GM23338 (cell line): ENCODE measurements around the gene FBN2. TPM values are rescaled to one million over a fixed set of nuclear protein-coding genes. Genes with fewer than 3 reads are reported as not detected.

Experiments used
- ATAC-seq: fragments of 200-7000 bp; cut with Tn5 transposase; 3 replicates; pipeline ENCODE4 v1.9.1; 2020
- DNase-seq: peaks from one replicate; pipeline ENCODE4 v3.0.0-alpha.2; 2015; ENCODE audit warnings: low spot score
- H2AFZ ChIP-seq: fragments of 200-600 bp; sonication (generic); 2 replicates; pipeline ENCODE4 v1.8.0; 2016; ENCODE audit warnings: antibody characterized with exemption, mild to moderate bottlenecking, moderate library complexity
- H3F3A ChIP-seq: fragments of 200-600 bp; sonication (generic); replicated peaks from 2 replicates; pipeline ENCODE4 v1.8.0; 2017; ENCODE audit warnings: antibody characterized with exemption, mixed run types, low read depth
- H3K27ac ChIP-seq: fragments of 200-600 bp; sonication (generic); 2 replicates; pipeline ENCODE4 v1.6.1; 2016; ENCODE audit warnings: low read depth
- H3K27me3 ChIP-seq: fragments of 200-600 bp; sonication (generic); 2 replicates; pipeline ENCODE4 v1.8.0; 2016; ENCODE audit warnings: mild to moderate bottlenecking, mixed run types, moderate library complexity; ENCODE audit not compliant: insufficient read depth
- H3K36me3 ChIP-seq: fragments of 200-600 bp; sonication (generic); 2 replicates; pipeline ENCODE4 v1.8.0; 2016; ENCODE audit warnings: mild to moderate bottlenecking; ENCODE audit not compliant: insufficient read depth
- H3K4me1 ChIP-seq: fragments of 200-600 bp; sonication (generic); 2 replicates; pipeline ENCODE4 v1.8.0; 2016; ENCODE audit warnings: mild to moderate bottlenecking, moderate library complexity; ENCODE audit not compliant: insufficient read depth
- H3K4me2 ChIP-seq: fragments of 200-600 bp; sonication (generic); 2 replicates; pipeline ENCODE4 v1.7.1; 2017; ENCODE audit warnings: mixed run types
- H3K4me3 ChIP-seq: fragments of 200-600 bp; sonication (generic); 2 replicates; pipeline ENCODE4 v1.6.1; 2016; ENCODE audit warnings: mixed run types
- H3K79me2 ChIP-seq: fragments of 200-600 bp; sonication (generic); replicated peaks from 2 replicates; pipeline ENCODE4 v1.8.0; 2017; ENCODE audit warnings: mild to moderate bottlenecking; ENCODE audit not compliant: insufficient read depth
- H3K9me2 ChIP-seq: fragments of 200-600 bp; sonication (generic); 2 replicates; pipeline ENCODE4 v1.8.0; 2017; ENCODE audit not compliant: insufficient read depth
- H4K20me1 ChIP-seq: fragments of 200-600 bp; sonication (generic); replicated peaks from 2 replicates; pipeline ENCODE4 v1.8.0; 2017; ENCODE audit warnings: mild to moderate bottlenecking; ENCODE audit not compliant: insufficient read depth
- H3K27ac Mint-ChIP-seq: 2 replicates; pipeline ENCODE4 v1.8.0; 2020; ENCODE audit warnings: inconsistent platforms, mild to moderate bottlenecking, moderate library complexity, mixed read lengths
- H3K27me3 Mint-ChIP-seq: 3 replicates; pipeline ENCODE4 v1.8.0; 2022; ENCODE audit warnings: low read depth, mild to moderate bottlenecking, moderate library complexity, mixed read lengths, inconsistent platforms; ENCODE audit not compliant: insufficient read depth, poor library complexity
- H3K36me3 Mint-ChIP-seq: 3 replicates; pipeline ENCODE4 v1.8.0; 2021; ENCODE audit warnings: low read depth, mild to moderate bottlenecking, inconsistent platforms, moderate library complexity, mixed read lengths
- H3K4me1 Mint-ChIP-seq: 3 replicates; pipeline ENCODE4 v1.8.0; 2020; ENCODE audit warnings: mild to moderate bottlenecking, inconsistent platforms, mixed read lengths
- H3K4me3 Mint-ChIP-seq: 3 replicates; pipeline ENCODE4 v1.8.0; 2021; ENCODE audit warnings: moderate library complexity, mild to moderate bottlenecking, inconsistent platforms, mixed read lengths
- H3K9me3 Mint-ChIP-seq: 3 replicates; pipeline ENCODE4 v1.8.0; 2020; ENCODE audit warnings: moderate library complexity, mild to moderate bottlenecking, inconsistent platforms, mixed read lengths
- EZH2phosphoT487 ChIP-seq: fragments of 200-600 bp; sonication (generic); IDR thresholded peaks from one replicate; pipeline ENCODE4 v1.8.1; 2018; ENCODE audit warnings: antibody characterized with exemption; ENCODE audit not compliant: unreplicated experiment
- POLR2AphosphoS5 ChIP-seq: IDR thresholded peaks from 2 replicates; pipeline ENCODE4 v1.6.1; 2016; ENCODE audit warnings: antibody characterized with exemption, low read depth
- STAT1 ChIP-seq: IDR thresholded peaks from one replicate; pipeline ENCODE4 v1.6.1; 2016; ENCODE audit warnings: antibody characterized with exemption; ENCODE audit not compliant: unreplicated experiment
- polyA plus RNA-seq: library from polyadenylated mRNA; unstranded; fragments of >200 nt; fragmentation: Nextera tagmentation; extraction: Ambion mirVana; gene quantifications from 2 replicates; pipeline ENCODE4 v1.2.1, GENCODE V29; 2016
- total RNA-seq: library from RNA; depleted of rRNA; stranded (reverse); fragments of >200 nt; shearing (Covaris generic); gene quantifications from 2 replicates; pipeline ENCODE4 v1.2.3, GENCODE V29; 2014
- TF ChIP-seq, protein P1 (sequence below), 2 experiments: fragments of 200-600 bp in 1 of 2; sonication (generic) in 1 of 2; conservative IDR thresholded peaks; 2 replicates each; pipeline versions ENCODE4 v1.5.1 to v1.6.1; 2016 to 2017; ENCODE audit warnings: antibody characterized with exemption in 2 of 2, low read depth in 2 of 2, mild to moderate bottlenecking in 2 of 2, moderate library complexity in 1 of 2
- TF ChIP-seq, protein P2 (sequence below): IDR thresholded peaks from one replicate; pipeline ENCODE4 v1.6.1; 2018; ENCODE audit warnings: antibody characterized with exemption; ENCODE audit not compliant: unreplicated experiment

The FBN2 gene
- total and polyA plus RNA-seq, 2 experiments from 2014 or later, result 2.6 to 13.6 TPM

DNA sequence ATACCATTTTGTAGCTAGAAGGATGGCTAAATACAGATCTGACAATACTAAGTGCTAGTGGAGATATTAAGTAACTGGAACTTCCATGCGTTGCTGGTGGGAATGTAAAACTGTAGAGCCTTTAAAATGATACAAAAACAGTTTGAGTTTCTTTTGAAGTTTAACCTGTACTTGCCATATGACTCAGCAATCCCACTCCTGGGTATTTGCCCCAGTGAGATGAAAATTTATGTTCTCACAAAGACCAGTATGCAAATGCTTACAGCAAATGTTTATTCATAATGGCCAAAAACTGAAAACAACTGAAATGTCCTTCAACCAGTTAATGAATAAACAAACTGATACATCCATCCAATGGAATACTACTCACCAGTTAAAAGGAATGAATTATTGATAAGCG, 317.2 kb downstream of the FBN2 start:
- Histone ChIP-seq H2AFZ (no peak overlapping the region), H3K9me2 (peaks cover 16% of the 10 kb centered on the region; the same call in 1 of the 2 replicates), H3K4me1 (no peaks in the 10 kb centered on the region), H3K4me2 (no peak overlapping the region), H3K4me3 (no peak overlapping the region), H4K20me1 (no peaks in the 10 kb centered on the region), H3K79me2 (no peaks in the 10 kb centered on the region), H3F3A (no peaks in the 10 kb centered on the region), H3K27ac (no peak overlapping the region), H3K27me3 (no peaks in the 10 kb centered on the region), H3K36me3 (no peaks in the 10 kb centered on the region)
- no peaks in the 10 kb centered on the region for H3K27me3 Mint-ChIP-seq
- no peaks in the 10 kb centered on the region for H3K9me3 Mint-ChIP-seq
- TF ChIP-seq, protein P1, sequence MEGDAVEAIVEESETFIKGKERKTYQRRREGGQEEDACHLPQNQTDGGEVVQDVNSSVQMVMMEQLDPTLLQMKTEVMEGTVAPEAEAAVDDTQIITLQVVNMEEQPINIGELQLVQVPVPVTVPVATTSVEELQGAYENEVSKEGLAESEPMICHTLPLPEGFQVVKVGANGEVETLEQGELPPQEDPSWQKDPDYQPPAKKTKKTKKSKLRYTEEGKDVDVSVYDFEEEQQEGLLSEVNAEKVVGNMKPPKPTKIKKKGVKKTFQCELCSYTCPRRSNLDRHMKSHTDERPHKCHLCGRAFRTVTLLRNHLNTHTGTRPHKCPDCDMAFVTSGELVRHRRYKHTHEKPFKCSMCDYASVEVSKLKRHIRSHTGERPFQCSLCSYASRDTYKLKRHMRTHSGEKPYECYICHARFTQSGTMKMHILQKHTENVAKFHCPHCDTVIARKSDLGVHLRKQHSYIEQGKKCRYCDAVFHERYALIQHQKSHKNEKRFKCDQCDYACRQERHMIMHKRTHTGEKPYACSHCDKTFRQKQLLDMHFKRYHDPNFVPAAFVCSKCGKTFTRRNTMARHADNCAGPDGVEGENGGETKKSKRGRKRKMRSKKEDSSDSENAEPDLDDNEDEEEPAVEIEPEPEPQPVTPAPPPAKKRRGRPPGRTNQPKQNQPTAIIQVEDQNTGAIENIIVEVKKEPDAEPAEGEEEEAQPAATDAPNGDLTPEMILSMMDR (conservative IDR thresholded peaks at IDR 0.05; ENCODE audit: low read depth in 2 of 2), result no peak
- TF ChIP-seq STAT1, result no peak
- H3K36me3 Mint-ChIP-seq, result no peaks in the 10 kb centered on the region
- H3K27ac Mint-ChIP-seq, result no peak overlapping the region
- ATAC-seq, result no peak
- no peak for DNase-seq
- H3K4me3 Mint-ChIP-seq, result no peak overlapping the region
- H3K4me1 Mint-ChIP-seq, result 0 out of 3 replicates have a peak, but pooled peaks cover 3% of the 10 kb centered on the region

DNA sequence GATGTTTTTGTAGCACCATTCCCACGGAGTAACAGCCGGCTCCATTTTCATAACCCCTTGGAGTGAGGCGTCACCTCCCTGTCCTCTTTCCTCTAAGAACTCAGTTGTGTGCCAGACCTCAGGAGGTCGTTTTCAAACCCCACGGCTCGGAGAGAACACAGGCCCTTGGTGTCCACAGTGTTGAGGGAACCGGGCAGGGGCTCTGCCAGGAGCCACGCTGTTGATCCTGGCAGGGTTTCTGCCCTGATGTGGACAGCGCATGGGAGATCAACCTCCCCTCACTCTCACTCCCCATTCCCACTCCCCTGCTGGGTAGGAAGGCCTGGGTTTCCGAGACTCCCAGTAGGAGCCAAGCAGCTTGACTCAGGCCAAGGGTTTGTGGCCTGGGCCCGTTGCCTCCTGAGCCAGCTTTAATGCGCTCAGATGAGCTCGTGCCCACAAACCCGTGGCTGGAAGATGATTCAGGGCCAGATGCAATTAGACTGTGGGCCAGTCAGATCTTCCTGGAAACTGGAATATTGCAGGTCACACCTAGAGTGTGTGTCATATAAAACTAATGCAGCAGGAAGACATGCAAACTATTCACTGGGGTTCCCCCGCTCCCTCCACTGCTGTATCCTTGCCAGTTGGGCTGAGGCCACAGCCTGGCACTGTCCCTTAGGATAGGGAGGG, 321.0 kb downstream of the FBN2 start:
- no peak overlapping the region for H2AFZ ChIP-seq
- H3K27ac Mint-ChIP-seq, result no peak overlapping the region
- no peak overlapping the region for H3K4me2 ChIP-seq

More for the DNA sequence above, 321.0 kb downstream of the FBN2 start:
- Mint-ChIP-seq H3K27me3 (peaks cover 2% of the 10 kb centered on the region), H3K9me3 (no peaks in the 10 kb centered on the region), H3K4me1 (no peaks in the 10 kb centered on the region), H3K4me3 (no peak overlapping the region), H3K36me3 (no peaks in the 10 kb centered on the region)
- Histone ChIP-seq H4K20me1 (no peaks in the 10 kb centered on the region), H3K27ac (no peak overlapping the region), H3K4me3 (no peak overlapping the region), H3K9me2 (0 out of 2 replicates have a peak, but pooled peaks cover 3% of the 10 kb centered on the region), H3K4me1 (no peaks in the 10 kb centered on the region), H3F3A (no peaks in the 10 kb centered on the region), H3K36me3 (no peaks in the 10 kb centered on the region), H3K27me3 (no peaks in the 10 kb centered on the region), H3K79me2 (no peaks in the 10 kb centered on the region)
- TF ChIP-seq, protein P2, sequence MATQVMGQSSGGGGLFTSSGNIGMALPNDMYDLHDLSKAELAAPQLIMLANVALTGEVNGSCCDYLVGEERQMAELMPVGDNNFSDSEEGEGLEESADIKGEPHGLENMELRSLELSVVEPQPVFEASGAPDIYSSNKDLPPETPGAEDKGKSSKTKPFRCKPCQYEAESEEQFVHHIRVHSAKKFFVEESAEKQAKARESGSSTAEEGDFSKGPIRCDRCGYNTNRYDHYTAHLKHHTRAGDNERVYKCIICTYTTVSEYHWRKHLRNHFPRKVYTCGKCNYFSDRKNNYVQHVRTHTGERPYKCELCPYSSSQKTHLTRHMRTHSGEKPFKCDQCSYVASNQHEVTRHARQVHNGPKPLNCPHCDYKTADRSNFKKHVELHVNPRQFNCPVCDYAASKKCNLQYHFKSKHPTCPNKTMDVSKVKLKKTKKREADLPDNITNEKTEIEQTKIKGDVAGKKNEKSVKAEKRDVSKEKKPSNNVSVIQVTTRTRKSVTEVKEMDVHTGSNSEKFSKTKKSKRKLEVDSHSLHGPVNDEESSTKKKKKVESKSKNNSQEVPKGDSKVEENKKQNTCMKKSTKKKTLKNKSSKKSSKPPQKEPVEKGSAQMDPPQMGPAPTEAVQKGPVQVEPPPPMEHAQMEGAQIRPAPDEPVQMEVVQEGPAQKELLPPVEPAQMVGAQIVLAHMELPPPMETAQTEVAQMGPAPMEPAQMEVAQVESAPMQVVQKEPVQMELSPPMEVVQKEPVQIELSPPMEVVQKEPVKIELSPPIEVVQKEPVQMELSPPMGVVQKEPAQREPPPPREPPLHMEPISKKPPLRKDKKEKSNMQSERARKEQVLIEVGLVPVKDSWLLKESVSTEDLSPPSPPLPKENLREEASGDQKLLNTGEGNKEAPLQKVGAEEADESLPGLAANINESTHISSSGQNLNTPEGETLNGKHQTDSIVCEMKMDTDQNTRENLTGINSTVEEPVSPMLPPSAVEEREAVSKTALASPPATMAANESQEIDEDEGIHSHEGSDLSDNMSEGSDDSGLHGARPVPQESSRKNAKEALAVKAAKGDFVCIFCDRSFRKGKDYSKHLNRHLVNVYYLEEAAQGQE, result no peak
- TF ChIP-seq POLR2AphosphoS5 (no peak), STAT1 (no peak), EZH2phosphoT487 (no peak)
- no peak for ATAC-seq
- DNase-seq, result no peak
